Measurements from ENCODE around the gene MMADHC.

MMADHC gene

GRCh38 chr2:149544692-149545091 lies 42.9 kb downstream of the MMADHC start:
- H3K36me3 ChIP-seq (ENCODE audit: control insufficient read depth, insufficient read depth, low read length): no peaks in the 10 kb centered on the region
- no peak for DNase-seq (ENCODE audit: extremely low read depth, insufficient read length)
- H3K4me3 ChIP-seq (replicated peaks; ENCODE audit: low read depth, low read length): no peak overlapping the region
- TF ChIP-seq CTCF (IDR thresholded peaks at IDR 0.05; ENCODE audit: insufficient read depth, low read length, poor library complexity, severe bottlenecking): no peak
- H3K27me3 ChIP-seq (replicated peaks; ENCODE audit: control insufficient read depth, insufficient read depth, low read length): no peaks in the 10 kb centered on the region

GRCh38 chr2:149543845-149544244 lies 43.7 kb downstream of the MMADHC start:
- Histone ChIP-seq H3K27me3 (replicated peaks; ENCODE audit: control insufficient read depth, insufficient read depth, low read length) (no peaks in the 10 kb centered on the region), H3K4me3 (replicated peaks; ENCODE audit: low read depth, low read length) (no peak overlapping the region), H3K36me3 (ENCODE audit: control insufficient read depth, insufficient read depth, low read length) (no peaks in the 10 kb centered on the region)
- no peak for DNase-seq (ENCODE audit: extremely low read depth, insufficient read length)
- no peak for TF ChIP-seq CTCF (IDR thresholded peaks at IDR 0.05; ENCODE audit: insufficient read depth, low read length, poor library complexity, severe bottlenecking)

- no peak for TF ChIP-seq CTCF (IDR thresholded peaks at IDR 0.05; ENCODE audit: insufficient read depth, low read length, poor library complexity, severe bottlenecking)
- Histone ChIP-seq H3K27me3 (replicated peaks; ENCODE audit: control insufficient read depth, insufficient read depth, low read length) (no peaks in the 10 kb centered on the region), H3K4me3 (replicated peaks; ENCODE audit: low read depth, low read length) (no peak overlapping the region), H3K36me3 (ENCODE audit: control insufficient read depth, insufficient read depth, low read length) (no peaks in the 10 kb centered on the region)
- no peak for DNase-seq (ENCODE audit: extremely low read depth, insufficient read length)
These were observed 47.4 kb downstream of the MMADHC start for GRCh38 chr2:149540138-149540537.

- H3K36me3 ChIP-seq (ENCODE audit: control insufficient read depth, insufficient read depth, low read length): no peaks in the 10 kb centered on the region
- DNase-seq (ENCODE audit: extremely low read depth, insufficient read length): no peak
- no peak for TF ChIP-seq CTCF (IDR thresholded peaks at IDR 0.05; ENCODE audit: insufficient read depth, low read length, poor library complexity, severe bottlenecking)
- no peak overlapping the region for H3K4me3 ChIP-seq (replicated peaks; ENCODE audit: low read depth, low read length)
- no peaks in the 10 kb centered on the region for H3K27me3 ChIP-seq (replicated peaks; ENCODE audit: control insufficient read depth, insufficient read depth, low read length)
These were observed 49.3 kb downstream of the MMADHC start for GRCh38 chr2:149538138-149538833.

GRCh38 chr2:149537092-149537726 lies 50.4 kb downstream of the MMADHC start:
- Histone ChIP-seq H3K36me3 (ENCODE audit: control insufficient read depth, insufficient read depth, low read length) (no peaks in the 10 kb centered on the region), H3K4me3 (replicated peaks; ENCODE audit: low read depth, low read length) (no peak overlapping the region), H3K27me3 (replicated peaks; ENCODE audit: control insufficient read depth, insufficient read depth, low read length) (no peaks in the 10 kb centered on the region)
- no peak for DNase-seq (ENCODE audit: extremely low read depth, insufficient read length)
- no peak for TF ChIP-seq CTCF (IDR thresholded peaks at IDR 0.05; ENCODE audit: insufficient read depth, low read length, poor library complexity, severe bottlenecking)

All from GM06990 (cell line).